Peyer's patch (tissue), 4 donors: ENCODE data around the gene AKAP12. TPM values are rescaled to one million over a fixed set of nuclear protein-coding genes. Genes with fewer than 3 reads are reported as not detected.

Experiments used
- DNase-seq, 3 donors: peaks; one replicate each; pipeline ENCODE4 v3.0.0-alpha.2; 2017 to 2019
- H3K27ac ChIP-seq, 4 donors: fragments of 200-600 bp; sonication (generic); one replicate each; pipeline ENCODE4 v1.5.1; 2016 to 2019
- H3K27me3 ChIP-seq, 2 donors: fragments of 200-600 bp; sonication (generic); one replicate each; pipeline ENCODE4 v1.5.1; 2019
- H3K36me3 ChIP-seq, 3 donors: fragments of 200-600 bp; sonication (generic); one replicate each; pipeline ENCODE4 v1.5.1; 2016 to 2019
- H3K4me1 ChIP-seq, 4 donors: fragments of 200-600 bp; sonication (generic); one replicate each; pipeline ENCODE4 v1.5.1; 2016 to 2019
- H3K4me3 ChIP-seq, 4 donors: fragments of 200-600 bp; sonication (generic); 1 replicate in 3 of 4; 2 replicates in 1 of 4; pipeline ENCODE4 v1.5.1; 2016 to 2019; ENCODE audit warnings: mild to moderate bottlenecking in 1 of 4
- H3K9me3 ChIP-seq, 4 donors: fragments of 200-600 bp; sonication (generic); one replicate each; pipeline ENCODE4 v1.5.1; 2016 to 2019; ENCODE audit warnings: mild to moderate bottlenecking in 1 of 4
- CTCF ChIP-seq, 6 experiments: fragments of 450-650 bp in 4 of 6; fragments of 200-600 bp in 2 of 6; sonication (generic) in 1 of 6; IDR thresholded peaks; one replicate each; pipeline ENCODE4 v1.5.1; 2017 to 2019; ENCODE audit warnings: antibody characterized with exemption in 6 of 6, mild to moderate bottlenecking in 3 of 6, moderate library complexity in 1 of 6
- POLR2A ChIP-seq, 2 donors: fragments of 450-650 bp; IDR thresholded peaks; one replicate each; pipeline ENCODE4 v1.5.1; 2017; ENCODE audit warnings: antibody characterized with exemption in 2 of 2, mild to moderate bottlenecking in 2 of 2, moderate library complexity in 2 of 2
- total RNA-seq, 4 donors: library from RNA; depleted of rRNA; stranded (reverse); fragments of >200 nt; gene quantifications; one replicate each; pipeline ENCODE4 v1.1.0, GENCODE V29; 2016

AKAP12 gene
- total RNA-seq, 4 donors from 2014 or later = 6.5 to 54.5 (median 23.8) TPM

GRCh38 chr6:151240791-151241642 is 1.2 kb downstream of the AKAP12 start:
- H3K27ac ChIP-seq = peak overlapping the region; percentile 71 to 93 (median 78)
- no peaks in the 10 kb centered on the region for H3K27me3 ChIP-seq
- TF ChIP-seq CTCF (IDR thresholded peaks at IDR 0.05) = no peak
- TF ChIP-seq POLR2A (IDR thresholded peaks at IDR 0.05) = no peak
- H3K9me3 ChIP-seq = no peaks in the 10 kb centered on the region
- H3K4me3 ChIP-seq = peak overlapping the region; percentile 41 to 67 (median 54)
- peak in 2 of 3 donors; percentile 51 for DNase-seq
- H3K36me3 ChIP-seq = no peaks in the 10 kb centered on the region
- H3K4me1 ChIP-seq = peaks cover 0 to 8% (median 3%) of the 10 kb centered on the region in 4 donors

GRCh38 chr6:151241853-151242252 is 2.1 kb downstream of the AKAP12 start:
- Histone ChIP-seq H3K27me3 (no peaks in the 10 kb centered on the region), H3K9me3 (no peaks in the 10 kb centered on the region), H3K4me3 (peak overlapping the region in 3 of 4 donors; percentile 16 to 67 (median 41)), H3K36me3 (no peaks in the 10 kb centered on the region), H3K4me1 (peaks cover 0 to 8% (median 3%) of the 10 kb centered on the region in 4 donors), H3K27ac (peak overlapping the region in 1 of 4 donors; percentile 93)
- TF ChIP-seq POLR2A (IDR thresholded peaks at IDR 0.05) (no peak), CTCF (IDR thresholded peaks at IDR 0.05) (no peak)
- no peak for DNase-seq

GRCh38 chr6:151242420-151242861 is 2.7 kb downstream of the AKAP12 start:
- no peaks in the 10 kb centered on the region for H3K27me3 ChIP-seq

DNA sequence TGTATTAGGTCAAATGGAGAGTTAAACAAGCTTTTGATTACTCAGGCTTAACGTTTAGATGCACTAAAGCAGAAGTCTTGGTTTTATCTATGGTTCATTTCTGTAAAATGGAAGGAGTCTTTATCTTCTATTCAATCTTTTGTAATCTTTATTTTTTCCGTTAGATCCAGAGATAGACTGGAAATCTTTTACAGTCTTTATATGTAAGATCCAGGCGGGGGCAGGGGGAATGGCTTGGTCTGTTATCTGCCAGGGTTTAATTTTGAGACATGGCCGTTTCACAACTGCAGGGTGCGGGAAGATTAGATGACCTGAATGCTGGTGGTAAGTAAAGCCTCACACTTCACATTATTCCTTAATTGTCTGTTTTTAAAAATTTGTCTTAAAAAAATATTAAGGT is 3.7 kb downstream of the AKAP12 start:
- no peak overlapping the region for H3K4me3 ChIP-seq

More at GRCh38 chr6:151242420-151242861, 2.7 kb downstream of the AKAP12 start:
- TF ChIP-seq CTCF (IDR thresholded peaks at IDR 0.05) (no peak), POLR2A (IDR thresholded peaks at IDR 0.05) (no peak)
- no peak for DNase-seq
- peak overlapping the region in 1 of 4 donors; percentile 67 for H3K4me3 ChIP-seq
- H3K4me1 ChIP-seq = peaks cover 0 to 8% (median 3%) of the 10 kb centered on the region in 4 donors
- no peaks in the 10 kb centered on the region for H3K9me3 ChIP-seq
- H3K36me3 ChIP-seq = no peaks in the 10 kb centered on the region
- H3K27ac ChIP-seq = no peak overlapping the region

DNA sequence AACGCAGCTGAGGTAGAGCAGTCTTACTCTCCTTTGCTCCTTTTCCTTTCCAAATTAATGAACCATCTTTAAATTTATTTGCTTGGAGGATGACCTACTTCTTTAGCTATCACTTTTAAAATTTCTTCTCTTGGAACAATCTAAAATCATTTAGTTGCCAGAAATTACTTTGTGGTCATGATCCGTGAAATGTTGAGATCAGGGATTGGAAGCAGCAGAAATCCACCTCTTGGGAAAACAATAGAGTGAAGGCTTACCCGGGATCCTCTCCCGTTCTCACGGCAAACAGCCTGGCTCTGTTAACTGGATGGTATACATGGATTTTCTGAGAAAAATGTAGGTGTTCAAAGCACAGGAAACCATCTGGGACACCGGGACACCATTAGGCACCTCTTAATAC is 7.7 kb downstream of the AKAP12 start:
- H3K4me1 ChIP-seq = no peaks in the 10 kb centered on the region
- no peak overlapping the region for H3K27ac ChIP-seq
- H3K27me3 ChIP-seq = no peaks in the 10 kb centered on the region
- H3K9me3 ChIP-seq = no peaks in the 10 kb centered on the region
- DNase-seq = no peak
- TF ChIP-seq POLR2A (IDR thresholded peaks at IDR 0.05) (no peak), CTCF (IDR thresholded peaks at IDR 0.05) (no peak)
- no peak overlapping the region for H3K4me3 ChIP-seq
- H3K36me3 ChIP-seq = no peaks in the 10 kb centered on the region

More for the DNA sequence above, 3.7 kb downstream of the AKAP12 start:
- Histone ChIP-seq H3K27me3 (no peaks in the 10 kb centered on the region), H3K36me3 (no peaks in the 10 kb centered on the region), H3K27ac (no peak overlapping the region), H3K4me1 (peaks cover 0 to 8% (median 3%) of the 10 kb centered on the region in 4 donors), H3K9me3 (no peaks in the 10 kb centered on the region)
- DNase-seq = no peak
- TF ChIP-seq POLR2A (IDR thresholded peaks at IDR 0.05) (no peak), CTCF (IDR thresholded peaks at IDR 0.05) (no peak)
